Measurements from ENCODE around the gene CCT8. TPM values are rescaled to one million over a fixed set of nuclear protein-coding genes. Genes with fewer than 3 reads are reported as not detected.

Gene CCT8
- total and polyA plus RNA-seq, 2 of the 8 experiments (the other 6 are each of a cell fraction or from before 2014, with no cell fraction given) = 151 to 319 TPM

GRCh38 chr21:29080454-29080941 is 7.0 kb upstream of the CCT8 start (continued):
- TF ChIP-seq SIN3A (conservative IDR thresholded peaks at IDR 0.05 in 1 of 2, IDR thresholded peaks at IDR 0.05 in 1 of 2; ENCODE audit: low read depth in 1 of 2, low read length in 2 of 2) (no peak), CHD2 (IDR thresholded peaks at IDR 0.05; ENCODE audit: low read length) (no peak), MAFK (IDR thresholded peaks at IDR 0.05; ENCODE audit: low read depth, low read length) (no peak), SAP30 (IDR thresholded peaks at IDR 0.05; ENCODE audit: insufficient read depth, insufficient replicate concordance, low read length) (no peak), BCL11A (IDR thresholded peaks at IDR 0.05; ENCODE audit: low read depth in 2 of 2, low read length in 2 of 2) (no peak), GABPA (IDR thresholded peaks at IDR 0.05; ENCODE audit: borderline replicate concordance, insufficient read depth, low read length) (no peak)
